NCI-H82 (cell line): Measurements from ENCODE around the gene PDZD2.
"Not testable (repeated sequence)": the region's sequence is repeated elsewhere in the genome, so short reads cannot be mapped to it uniquely, and the experiment has no call there.

Experiments used
- DNase-seq: peaks from one replicate; lab custom pipeline; 2025; lab: John Stamatoyannopoulos, UW

The PDZD2 gene

GRCh38 chr5:32100691-32101302 lies 461.9 kb downstream of the PDZD2 start:
- no peak for DNase-seq

GRCh38 chr5:32102254-32102986 lies 463.5 kb downstream of the PDZD2 start:
- no peak for DNase-seq

DNA sequence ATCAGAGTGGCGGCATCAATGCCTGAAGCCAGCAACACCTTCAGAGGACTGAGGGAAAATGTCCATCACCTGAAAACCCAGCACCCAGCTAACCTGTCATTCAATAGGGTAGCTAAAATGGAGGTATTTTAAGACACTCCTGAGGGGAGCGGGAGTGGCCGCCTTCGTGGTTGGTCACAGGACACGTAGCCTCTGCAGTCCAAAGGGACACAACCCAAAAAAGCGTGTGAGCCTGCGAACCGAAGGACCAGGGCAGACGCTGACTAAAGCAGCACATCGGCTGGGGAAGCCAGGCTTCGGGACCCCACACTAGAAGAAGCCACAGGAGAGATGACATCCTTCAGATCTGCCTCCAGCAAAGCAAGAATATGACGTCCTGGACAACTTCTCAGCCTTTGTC lies 464.6 kb downstream of the PDZD2 start:
- no peak for DNase-seq

DNA sequence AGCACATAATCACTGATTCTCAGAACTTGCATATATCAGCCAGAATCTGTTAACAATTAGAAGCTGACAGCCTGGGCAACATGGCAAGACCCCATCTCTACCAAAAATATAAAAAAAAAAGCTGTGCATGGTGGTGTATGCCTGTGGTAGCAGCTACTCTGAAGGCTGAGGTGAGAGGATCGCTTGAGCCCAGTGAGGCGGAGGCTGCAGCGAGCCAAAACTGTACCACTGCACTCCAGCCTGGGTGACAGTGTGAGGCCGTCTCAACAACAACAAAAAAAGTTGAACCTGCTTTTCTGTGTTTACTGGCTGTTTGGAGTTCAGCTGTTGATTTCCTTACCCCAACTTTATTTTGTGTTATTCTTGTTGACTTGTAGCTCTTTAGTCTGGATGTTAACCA lies 468.4 kb downstream of the PDZD2 start:
- DNase-seq, result no peak

- no peak for DNase-seq
Observed at GRCh38 chr5:32108167-32108566, 469.2 kb downstream of the PDZD2 start.

GRCh38 chr5:32109236-32109635 lies 470.3 kb downstream of the PDZD2 start:
- no peak for DNase-seq

GRCh38 chr5:32110111-32110696 lies 471.3 kb downstream of the PDZD2 start:
- DNase-seq, result no peak

GRCh38 chr5:32115985-32116384 lies 477.1 kb downstream of the PDZD2 start:
- DNase-seq, result peak; percentile 12

GRCh38 chr5:32116574-32117313 lies 477.8 kb downstream of the PDZD2 start:
- DNase-seq, result no peak

DNA sequence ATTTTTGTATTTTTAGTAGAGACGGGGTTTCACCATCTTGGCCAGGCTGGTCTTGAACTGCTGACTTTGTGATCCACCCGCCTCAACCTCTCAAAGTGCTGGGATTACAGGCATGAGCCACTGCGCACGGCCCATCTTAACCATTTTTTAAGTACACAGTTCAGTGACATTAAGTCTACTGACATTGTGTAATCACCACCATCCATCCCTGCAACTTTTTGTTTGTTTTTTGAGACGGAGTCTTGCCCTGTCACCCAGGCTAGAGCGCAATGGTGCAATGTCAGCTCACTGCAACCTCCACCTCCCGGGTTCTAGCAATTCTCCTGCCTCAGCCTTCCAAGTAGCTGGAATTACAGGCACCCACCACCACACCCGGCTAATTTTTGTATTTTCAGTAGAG lies 480.0 kb downstream of the PDZD2 start:
- DNase-seq, result not testable (repeated sequence)

- no peak for DNase-seq
Observed at GRCh38 chr5:32123058-32123805, 484.3 kb downstream of the PDZD2 start.

DNA sequence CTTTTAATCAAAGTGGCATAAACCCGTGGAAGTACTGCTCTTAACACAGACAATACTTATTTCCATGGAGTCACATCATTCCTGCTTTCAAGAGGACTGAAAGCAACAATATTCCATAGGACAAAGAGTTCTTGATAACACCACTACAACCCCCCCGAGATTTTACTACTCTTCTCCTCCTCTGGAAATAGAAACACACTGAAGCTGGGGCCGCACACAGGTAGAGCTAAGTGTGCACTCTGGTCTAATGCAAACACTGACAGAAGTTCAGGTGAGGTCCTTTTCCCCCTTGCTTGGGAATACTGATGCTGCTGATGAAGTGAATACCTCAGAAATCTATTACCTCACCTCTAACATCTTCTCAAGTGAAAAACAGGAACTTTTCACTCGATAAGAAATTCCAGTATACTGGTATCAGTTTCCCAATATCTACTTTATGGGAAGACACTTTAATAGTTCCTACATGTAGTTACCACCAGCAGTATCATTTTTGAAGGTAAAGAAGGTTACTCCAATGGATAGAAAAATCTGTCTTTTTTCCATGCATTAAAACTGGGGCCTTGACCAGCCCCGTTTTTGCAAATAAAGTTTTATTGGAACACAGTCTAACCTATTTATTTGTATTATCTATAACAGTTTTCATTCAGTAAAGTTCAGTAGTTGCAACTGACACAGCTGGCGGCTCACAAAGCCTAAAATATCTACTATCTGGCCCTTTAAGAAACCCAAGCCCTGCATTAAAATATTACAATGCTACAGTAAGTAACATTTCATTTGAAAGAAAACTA lies 485.2 kb downstream of the PDZD2 start:
- no peak for DNase-seq

GRCh38 chr5:32126691-32127090 lies 487.8 kb downstream of the PDZD2 start:
- DNase-seq, result no peak

- no peak for DNase-seq
Observed at GRCh38 chr5:32127711-32128110, 488.8 kb downstream of the PDZD2 start.

GRCh38 chr5:32129074-32129598 lies 490.2 kb downstream of the PDZD2 start:
- DNase-seq, result no peak

DNA sequence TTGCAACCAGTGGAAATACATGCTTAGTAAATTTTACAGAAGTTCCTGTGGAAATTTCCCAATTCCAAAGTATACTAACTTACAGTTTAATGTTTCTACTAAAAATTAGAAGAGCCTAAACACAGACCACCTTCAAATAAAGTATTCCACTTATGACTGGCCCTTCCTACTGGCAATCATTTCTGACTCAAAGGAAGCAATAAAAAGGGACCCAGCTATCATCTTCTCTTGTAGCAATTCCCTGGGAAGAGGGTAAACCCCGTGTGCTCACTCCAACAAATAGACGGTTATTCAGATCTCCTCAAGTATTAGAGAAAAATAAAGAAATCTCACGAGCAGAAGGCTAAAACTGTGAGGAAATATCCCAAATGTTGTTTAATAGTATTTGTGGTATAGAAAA lies 491.9 kb downstream of the PDZD2 start:
- DNase-seq, result no peak

GRCh38 chr5:32131604-32132003 lies 492.7 kb downstream of the PDZD2 start:
- no peak for DNase-seq

DNA sequence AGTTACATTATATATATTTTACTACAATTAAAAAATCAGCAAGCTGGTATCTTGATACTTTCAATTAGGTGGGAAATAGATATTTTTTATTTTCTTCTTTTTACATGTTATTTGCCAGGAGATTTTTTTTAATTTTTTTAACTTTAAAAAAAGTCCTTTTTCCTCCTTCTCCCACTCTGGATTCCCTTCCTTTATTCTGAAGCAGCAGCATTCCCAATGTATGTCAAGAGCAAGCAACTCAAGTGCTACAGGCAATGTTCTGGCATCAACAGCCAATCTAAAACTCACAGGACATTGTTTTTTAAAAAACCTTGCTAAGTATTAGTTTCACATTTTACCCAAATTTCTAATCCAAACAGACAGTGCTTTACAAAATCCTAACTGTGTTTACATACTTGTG lies 493.8 kb downstream of the PDZD2 start:
- no peak for DNase-seq

- DNase-seq, result no peak
Observed at GRCh38 chr5:32135086-32135485, 496.2 kb downstream of the PDZD2 start.

GRCh38 chr5:32136342-32136741 lies 497.4 kb downstream of the PDZD2 start:
- DNase-seq, result no peak
